Neural progenitor cell (in vitro differentiated cells): ENCODE data around the gene FXYD7.

Experiments used
- EZH2 ChIP-seq: fragments of 200-600 bp; sonication (generic); IDR thresholded peaks from 2 replicates; pipeline ENCODE4 v1.6.1; 2017; ENCODE audit warnings: antibody characterized with exemption, mild to moderate bottlenecking, moderate library complexity
- TF ChIP-seq, protein P1 (sequence below): fragments of 200-600 bp; sonication (generic); IDR thresholded peaks from 2 replicates; pipeline ENCODE4 v1.5.1; 2017; ENCODE audit warnings: antibody characterized with exemption, mild to moderate bottlenecking

DNA sequence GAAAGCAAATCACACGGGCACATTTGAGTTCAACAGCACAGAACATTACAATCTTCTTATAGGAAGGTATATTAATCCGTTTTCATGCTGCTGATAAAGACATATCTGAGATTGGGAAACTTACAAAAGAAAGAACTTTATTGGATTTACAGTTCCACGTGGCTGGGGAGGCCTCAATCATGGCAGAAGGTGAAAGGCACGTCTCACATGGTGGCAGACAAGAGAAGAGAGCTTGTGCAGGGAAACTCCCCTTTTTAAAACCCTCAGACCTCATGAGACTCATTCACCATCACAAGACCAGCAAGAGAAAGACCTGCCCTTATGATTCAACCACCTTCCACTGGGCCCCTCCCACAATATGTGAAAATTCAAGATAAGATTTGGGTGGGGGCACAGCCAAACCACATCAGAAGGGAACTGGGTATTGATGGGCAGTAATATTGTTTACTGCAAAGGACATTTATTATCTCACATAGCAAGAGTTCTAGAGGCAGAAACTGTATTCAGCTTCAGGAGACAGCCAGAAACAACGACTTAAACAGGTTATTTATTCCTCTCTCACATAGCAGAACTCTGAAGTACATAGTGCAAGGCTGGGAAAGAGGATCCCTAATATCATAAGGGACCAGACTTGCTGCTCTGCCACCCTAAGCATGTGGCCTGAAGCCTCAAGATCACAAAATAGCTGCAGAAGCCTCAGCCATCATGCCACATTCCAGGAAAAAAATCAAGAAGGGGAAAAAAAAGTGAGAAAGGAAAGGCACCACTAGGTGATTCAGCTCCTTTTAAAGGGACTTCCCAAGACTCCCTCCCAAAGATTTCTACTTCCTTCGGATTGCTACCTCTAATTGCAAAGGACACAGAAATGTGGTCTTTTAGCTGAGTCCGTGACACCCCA is 34.6 kb downstream of the FXYD7 start:
- TF ChIP-seq, protein P1, sequence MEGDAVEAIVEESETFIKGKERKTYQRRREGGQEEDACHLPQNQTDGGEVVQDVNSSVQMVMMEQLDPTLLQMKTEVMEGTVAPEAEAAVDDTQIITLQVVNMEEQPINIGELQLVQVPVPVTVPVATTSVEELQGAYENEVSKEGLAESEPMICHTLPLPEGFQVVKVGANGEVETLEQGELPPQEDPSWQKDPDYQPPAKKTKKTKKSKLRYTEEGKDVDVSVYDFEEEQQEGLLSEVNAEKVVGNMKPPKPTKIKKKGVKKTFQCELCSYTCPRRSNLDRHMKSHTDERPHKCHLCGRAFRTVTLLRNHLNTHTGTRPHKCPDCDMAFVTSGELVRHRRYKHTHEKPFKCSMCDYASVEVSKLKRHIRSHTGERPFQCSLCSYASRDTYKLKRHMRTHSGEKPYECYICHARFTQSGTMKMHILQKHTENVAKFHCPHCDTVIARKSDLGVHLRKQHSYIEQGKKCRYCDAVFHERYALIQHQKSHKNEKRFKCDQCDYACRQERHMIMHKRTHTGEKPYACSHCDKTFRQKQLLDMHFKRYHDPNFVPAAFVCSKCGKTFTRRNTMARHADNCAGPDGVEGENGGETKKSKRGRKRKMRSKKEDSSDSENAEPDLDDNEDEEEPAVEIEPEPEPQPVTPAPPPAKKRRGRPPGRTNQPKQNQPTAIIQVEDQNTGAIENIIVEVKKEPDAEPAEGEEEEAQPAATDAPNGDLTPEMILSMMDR: no peak
- TF ChIP-seq EZH2: no peak
